Measurements from ENCODE around the gene ANKH. TPM values are rescaled to one million over a fixed set of nuclear protein-coding genes. Genes with fewer than 3 reads are reported as not detected.
A peak's percentile ranks its signal among the peaks of the same experiment; 100 is the strongest.

The ANKH gene
- total and polyA plus RNA-seq, 4 donors, result 9.3 to 57.1 (median 37.4) TPM

DNA sequence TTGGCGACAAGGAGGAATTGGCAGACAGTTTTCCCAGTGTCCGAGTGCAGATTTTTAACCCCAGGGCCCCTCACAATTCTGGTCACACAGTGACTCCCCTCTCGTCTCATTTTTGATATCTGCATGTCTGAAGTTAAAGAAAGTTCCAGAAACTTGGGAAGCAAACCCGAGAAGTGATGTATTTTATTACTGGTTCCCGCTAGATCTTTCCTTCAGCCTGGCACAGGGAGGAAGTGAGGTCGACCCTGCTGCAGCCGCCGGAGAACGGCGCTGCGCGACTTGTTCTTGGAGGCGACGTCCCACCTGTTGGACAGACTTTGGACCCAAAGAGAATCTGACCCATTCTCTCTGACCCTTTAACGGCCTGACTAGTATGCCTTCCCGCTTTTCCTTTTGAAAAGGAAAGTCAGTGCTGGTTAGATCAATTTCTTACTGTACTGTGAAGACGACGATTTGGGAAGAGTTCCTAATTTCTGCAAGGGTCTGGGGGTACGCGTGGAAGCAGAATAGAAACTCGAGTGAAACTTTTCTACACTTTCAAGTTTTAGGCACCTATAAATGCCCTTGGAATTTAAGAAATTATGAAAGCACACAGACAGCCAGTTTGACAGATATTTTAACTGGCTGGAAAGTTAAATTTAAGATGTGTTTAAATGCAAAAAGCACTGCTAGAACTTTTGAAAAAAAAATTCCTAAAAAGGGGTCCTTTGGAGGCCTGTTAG lies 206.3 kb downstream of the ANKH start:
- H3K4me1 ChIP-seq (ENCODE audit: control insufficient read depth in 4 of 4, insufficient read depth in 4 of 4, low read length in 3 of 4), result peaks cover 15 to 56% (median 36%) of the 10 kb centered on the region in 4 donors
- H3K27me3 ChIP-seq (ENCODE audit: control insufficient read depth in 4 of 4, insufficient read depth in 4 of 4, low read length in 3 of 4), result no peaks in the 10 kb centered on the region
- peak; percentile 55 for DNase-seq (ENCODE audit: low spot score)
- H3K27ac ChIP-seq (ENCODE audit: low read depth in 1 of 2, low read length in 2 of 2), result peak overlapping the region; percentile 95 to 97
- TF ChIP-seq JUND (IDR thresholded peaks at IDR 0.05), result peak in 1 of 2 donors; percentile 27
- TF ChIP-seq YY1 (IDR thresholded peaks at IDR 0.05), result peak; percentile 48
- TF ChIP-seq GABPA (IDR thresholded peaks at IDR 0.05 in 1 of 2, conservative IDR thresholded peaks at IDR 0.05 in 1 of 2), result no peak
- TF ChIP-seq RAD21 (IDR thresholded peaks at IDR 0.05), result peak in 1 of 2 donors; percentile 40
- peak; percentile 76 for TF ChIP-seq REST (IDR thresholded peaks at IDR 0.05)
- peak; percentile 84 to 86 for TF ChIP-seq HNF4A (conservative IDR thresholded peaks at IDR 0.05)
- no peak for TF ChIP-seq EGR1 (IDR thresholded peaks at IDR 0.05; ENCODE audit: low read depth in 2 of 2)
- TF ChIP-seq TAF1 (conservative IDR thresholded peaks at IDR 0.05), result peak; percentile 18
- TF ChIP-seq RXRA (IDR thresholded peaks at IDR 0.05), result peak; percentile 59 to 67
- peak; percentile 70 for TF ChIP-seq SP1 (IDR thresholded peaks at IDR 0.05)
- TF ChIP-seq FOXA2 (IDR thresholded peaks at IDR 0.05), result no peak
- TF ChIP-seq, protein P1, sequence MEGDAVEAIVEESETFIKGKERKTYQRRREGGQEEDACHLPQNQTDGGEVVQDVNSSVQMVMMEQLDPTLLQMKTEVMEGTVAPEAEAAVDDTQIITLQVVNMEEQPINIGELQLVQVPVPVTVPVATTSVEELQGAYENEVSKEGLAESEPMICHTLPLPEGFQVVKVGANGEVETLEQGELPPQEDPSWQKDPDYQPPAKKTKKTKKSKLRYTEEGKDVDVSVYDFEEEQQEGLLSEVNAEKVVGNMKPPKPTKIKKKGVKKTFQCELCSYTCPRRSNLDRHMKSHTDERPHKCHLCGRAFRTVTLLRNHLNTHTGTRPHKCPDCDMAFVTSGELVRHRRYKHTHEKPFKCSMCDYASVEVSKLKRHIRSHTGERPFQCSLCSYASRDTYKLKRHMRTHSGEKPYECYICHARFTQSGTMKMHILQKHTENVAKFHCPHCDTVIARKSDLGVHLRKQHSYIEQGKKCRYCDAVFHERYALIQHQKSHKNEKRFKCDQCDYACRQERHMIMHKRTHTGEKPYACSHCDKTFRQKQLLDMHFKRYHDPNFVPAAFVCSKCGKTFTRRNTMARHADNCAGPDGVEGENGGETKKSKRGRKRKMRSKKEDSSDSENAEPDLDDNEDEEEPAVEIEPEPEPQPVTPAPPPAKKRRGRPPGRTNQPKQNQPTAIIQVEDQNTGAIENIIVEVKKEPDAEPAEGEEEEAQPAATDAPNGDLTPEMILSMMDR (IDR thresholded peaks at IDR 0.05; ENCODE audit: low read depth, low read length, missing input control), result no peak
- TF ChIP-seq HNF4G (IDR thresholded peaks at IDR 0.05), result peak; percentile 82
- peak; percentile 23 for TF ChIP-seq NR2F2 (IDR thresholded peaks at IDR 0.05)
- TF ChIP-seq, protein P2, sequence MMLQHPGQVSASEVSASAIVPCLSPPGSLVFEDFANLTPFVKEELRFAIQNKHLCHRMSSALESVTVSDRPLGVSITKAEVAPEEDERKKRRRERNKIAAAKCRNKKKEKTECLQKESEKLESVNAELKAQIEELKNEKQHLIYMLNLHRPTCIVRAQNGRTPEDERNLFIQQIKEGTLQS (IDR thresholded peaks at IDR 0.05), result no peak
- TF ChIP-seq, protein P3, sequence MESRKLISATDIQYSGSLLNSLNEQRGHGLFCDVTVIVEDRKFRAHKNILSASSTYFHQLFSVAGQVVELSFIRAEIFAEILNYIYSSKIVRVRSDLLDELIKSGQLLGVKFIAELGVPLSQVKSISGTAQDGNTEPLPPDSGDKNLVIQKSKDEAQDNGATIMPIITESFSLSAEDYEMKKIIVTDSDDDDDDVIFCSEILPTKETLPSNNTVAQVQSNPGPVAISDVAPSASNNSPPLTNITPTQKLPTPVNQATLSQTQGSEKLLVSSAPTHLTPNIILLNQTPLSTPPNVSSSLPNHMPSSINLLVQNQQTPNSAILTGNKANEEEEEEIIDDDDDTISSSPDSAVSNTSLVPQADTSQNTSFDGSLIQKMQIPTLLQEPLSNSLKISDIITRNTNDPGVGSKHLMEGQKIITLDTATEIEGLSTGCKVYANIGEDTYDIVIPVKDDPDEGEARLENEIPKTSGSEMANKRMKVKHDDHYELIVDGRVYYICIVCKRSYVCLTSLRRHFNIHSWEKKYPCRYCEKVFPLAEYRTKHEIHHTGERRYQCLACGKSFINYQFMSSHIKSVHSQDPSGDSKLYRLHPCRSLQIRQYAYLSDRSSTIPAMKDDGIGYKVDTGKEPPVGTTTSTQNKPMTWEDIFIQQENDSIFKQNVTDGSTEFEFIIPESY (IDR thresholded peaks at IDR 0.05), result no peak
- no peak for TF ChIP-seq FOXA1 (IDR thresholded peaks at IDR 0.05)
- TF ChIP-seq, protein P4, sequence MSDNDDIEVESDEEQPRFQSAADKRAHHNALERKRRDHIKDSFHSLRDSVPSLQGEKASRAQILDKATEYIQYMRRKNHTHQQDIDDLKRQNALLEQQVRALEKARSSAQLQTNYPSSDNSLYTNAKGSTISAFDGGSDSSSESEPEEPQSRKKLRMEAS (IDR thresholded peaks at IDR 0.05), result peak; percentile 47
- H3K4me3 ChIP-seq (ENCODE audit: low read depth in 1 of 3, low read length in 3 of 3), result peak overlapping the region; percentile 74 to 97 (median 89)
- no peaks in the 10 kb centered on the region for H3K36me3 ChIP-seq (ENCODE audit: control insufficient read depth in 4 of 4, insufficient read depth in 3 of 4, low read depth in 1 of 4, low read length in 3 of 4)
- H3K9me3 ChIP-seq (ENCODE audit: control insufficient read depth in 4 of 4, low read length in 3 of 4), result no peaks in the 10 kb centered on the region
- WGBS, result under 1% methylated on average over 21 of the region's 21 CpGs
- peak overlapping the region; percentile 90 to 96 for H3K9ac ChIP-seq (ENCODE audit: low read depth in 1 of 2, low read length in 2 of 2)
